HG03108 (cell line): ENCODE results near the gene TEX29.

Experiments used
- ATAC-seq: cut with Tn5 transposase; IDR thresholded peaks from one replicate; pipeline ENCODE4 v1.9.1; 2021; ENCODE audit warnings: moderate library complexity; ENCODE audit not compliant: unreplicated experiment

Gene TEX29

DNA sequence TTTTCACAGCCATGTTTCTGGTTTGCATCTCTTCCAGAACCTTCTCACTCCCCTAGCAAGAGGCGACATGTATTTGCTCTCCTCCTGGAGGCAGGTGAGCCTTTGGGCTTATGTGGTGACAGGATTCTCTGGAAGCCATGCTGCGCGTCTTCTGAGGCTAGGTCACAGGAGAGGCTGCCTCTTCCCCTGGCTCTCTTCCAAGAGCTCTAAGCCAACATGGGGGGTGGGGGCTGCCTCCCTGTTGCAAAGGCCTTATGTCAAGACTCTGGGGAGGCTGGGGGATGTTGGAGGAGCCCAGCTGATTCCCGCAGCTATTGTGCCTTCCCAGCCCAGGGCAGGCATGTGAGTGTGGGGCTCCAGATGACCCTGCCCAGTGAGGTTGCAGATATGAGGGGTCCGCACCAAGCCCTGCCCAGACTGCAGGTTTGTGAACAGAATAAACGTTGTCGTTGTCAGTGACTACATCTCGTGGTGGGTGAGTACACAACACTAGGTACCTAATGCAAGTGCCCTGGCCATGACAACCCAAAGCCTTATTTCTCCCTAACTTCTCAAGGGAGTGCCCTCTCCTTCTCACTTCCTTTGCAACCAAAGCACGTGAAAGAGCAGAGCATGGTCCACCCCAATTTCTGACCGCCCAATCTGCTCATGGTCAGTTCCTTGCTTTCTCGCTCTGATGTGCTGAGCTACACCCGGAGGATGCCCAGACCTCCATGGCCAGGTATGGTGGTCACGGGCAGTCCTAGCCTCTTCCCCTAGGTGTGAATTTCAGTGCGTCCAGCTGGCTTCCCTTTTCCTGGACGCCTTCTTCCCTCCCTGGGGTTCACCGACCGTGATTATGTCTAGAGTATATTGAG, 44.9 kb downstream of the TEX29 start:
- no peak for ATAC-seq

DNA sequence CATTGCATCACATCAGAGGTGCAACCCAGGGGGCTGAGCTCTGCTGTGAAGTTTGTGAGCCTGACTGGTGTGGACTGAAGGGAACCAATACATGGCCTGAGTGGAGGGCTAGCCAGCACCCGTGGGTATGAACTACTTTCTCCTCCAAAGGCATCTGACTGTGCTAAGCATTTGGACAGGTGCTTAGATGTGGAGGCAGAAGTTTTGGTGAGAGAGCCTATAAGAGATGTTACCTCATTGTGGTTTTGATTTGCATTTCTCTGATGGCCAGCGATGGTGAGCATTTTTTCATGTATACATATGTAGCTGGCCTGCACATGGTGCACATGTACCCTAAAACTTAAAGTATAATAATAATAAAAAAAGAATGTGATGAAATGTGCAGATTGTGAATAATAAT, 46.9 kb downstream of the TEX29 start:
- ATAC-seq = no peak

DNA sequence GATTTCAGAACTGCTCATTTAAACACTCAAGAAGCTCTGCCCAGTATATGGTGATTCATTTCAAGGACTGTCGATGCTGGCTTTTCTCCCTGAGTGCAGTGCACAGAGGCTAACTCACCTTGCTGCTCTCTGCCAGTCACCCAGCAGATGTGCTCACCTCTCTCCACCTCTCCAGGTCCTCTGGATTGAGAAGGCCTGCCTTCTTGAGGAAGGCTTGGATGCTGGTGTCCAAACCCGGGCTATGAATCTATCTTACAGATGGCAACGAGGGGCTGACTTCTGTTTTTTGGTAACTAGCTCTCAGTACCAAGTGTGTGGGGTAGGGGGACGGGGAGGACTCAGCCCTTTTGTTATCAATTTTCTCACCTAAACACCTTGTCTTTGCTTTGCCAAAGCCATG, 47.6 kb downstream of the TEX29 start:
- ATAC-seq = no peak

DNA sequence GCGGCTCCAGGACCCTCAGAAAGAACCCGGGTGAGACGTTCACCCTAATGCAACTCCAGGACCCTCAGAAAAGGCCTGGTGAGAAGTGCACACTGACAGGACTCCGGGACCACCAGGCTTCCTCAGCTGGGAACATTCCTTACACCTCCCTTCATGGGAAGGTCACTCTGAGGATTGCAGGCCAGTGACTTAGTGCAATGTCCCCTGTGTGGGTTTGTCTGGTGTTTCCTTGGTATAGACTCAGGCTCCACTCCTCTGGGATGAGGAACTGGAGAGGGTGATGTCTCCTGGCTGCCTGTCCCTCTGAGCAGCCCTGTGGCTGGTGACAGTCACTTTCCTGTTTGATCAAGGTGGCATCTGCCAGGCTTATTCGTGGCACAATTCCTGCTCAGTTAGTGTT, 49.7 kb downstream of the TEX29 start:
- no peak for ATAC-seq

DNA sequence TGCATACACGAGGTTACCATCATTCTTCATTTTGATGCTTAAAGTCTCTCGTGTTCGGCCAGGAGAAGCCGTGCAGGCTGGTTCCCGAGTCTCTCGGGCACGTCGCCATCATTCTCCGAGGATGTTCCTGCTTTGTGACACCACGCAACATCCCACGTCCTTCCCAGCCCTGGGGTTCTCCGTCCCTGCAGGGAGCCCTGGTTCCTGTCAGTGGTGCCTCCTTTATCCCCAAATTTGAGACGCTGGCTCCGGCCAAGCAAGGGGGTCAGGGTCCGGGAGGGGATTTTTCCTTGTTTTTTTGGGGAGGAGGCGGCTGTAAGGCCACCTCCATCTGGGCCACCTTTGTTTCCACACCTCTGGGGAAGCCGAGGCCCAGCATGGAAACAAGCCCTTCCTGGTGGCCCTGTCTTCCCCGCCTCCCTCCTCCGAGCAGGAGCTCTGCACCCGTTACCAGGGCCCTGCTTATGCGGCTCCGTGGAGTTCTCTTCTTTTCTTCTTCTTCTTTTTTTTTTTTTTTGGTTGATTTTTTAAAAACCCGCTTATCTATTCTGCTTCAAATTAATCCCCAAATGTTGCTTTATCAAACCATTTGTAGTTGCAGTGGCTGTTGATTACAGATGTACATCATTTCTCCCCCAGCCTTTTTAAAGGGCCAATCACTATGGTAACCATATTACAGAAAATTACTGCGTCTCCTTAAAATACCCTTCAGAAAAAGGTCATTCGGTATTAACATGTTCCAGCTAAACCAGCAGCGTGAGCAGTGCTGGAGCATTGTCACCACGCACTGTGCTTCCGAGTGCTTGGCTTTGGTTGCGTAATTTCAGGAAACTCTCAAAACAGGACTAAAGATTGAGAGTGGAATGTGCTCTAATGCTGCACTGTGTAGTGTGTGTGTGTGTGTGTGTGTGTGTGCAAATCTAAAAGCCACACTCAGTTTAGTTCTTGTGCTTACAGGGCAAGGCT, 50.4 kb downstream of the TEX29 start:
- no peak for ATAC-seq

DNA sequence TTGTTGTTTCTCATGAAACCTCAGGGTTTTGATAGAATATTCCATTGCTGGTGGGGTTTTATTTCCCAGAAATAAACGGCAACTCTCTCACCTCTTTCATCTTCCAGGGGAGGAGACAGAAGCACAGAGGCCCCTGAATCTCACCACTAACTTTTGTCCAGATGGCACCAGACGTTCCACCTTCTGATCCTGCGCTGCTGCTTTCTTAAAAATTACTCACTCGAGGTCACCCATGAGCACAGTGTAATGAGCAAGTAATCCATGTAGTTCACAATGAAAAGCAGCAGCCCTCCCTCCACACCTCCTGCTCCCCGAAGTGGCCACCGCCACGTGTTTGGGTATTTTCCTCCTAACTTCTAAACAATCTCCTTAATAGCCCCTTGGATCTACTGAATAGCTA, 51.3 kb downstream of the TEX29 start:
- ATAC-seq = no peak

DNA sequence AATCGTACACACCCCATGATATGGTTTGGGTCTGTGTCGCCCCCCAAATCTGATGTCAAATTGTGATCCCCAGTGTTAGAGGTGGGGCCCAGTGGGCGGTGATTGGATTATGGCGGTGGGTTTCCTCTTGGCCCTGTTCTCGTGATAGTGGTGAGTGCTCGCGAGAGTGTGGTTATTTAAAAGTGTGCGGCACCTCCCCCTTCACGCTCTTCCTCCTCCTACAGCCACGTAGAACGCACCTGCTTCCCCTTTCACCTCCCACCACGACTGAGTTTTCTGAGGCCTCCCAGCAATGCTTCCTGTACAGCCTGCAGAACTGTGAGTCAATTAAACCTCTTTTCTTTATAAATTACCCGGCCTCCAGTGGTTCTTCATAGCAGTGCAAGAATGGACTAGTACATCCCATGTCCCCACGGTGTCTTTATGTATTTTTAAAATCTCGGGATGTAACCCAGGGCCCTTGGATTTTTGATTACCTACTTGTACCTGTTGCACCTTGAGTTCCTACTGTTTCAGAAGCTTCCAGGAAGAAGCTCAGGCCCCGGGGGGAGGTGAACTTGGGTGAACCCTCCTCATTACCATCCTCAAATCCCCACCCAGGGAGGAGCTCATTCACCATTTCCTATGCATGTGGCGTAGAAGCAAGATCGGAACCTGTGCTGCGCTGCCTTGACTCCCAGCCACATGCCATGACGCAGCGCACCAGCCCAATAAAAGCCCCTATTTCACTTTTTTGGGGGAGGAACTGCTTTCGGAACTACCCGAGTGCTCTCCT, 52.4 kb downstream of the TEX29 start:
- ATAC-seq = no peak

DNA sequence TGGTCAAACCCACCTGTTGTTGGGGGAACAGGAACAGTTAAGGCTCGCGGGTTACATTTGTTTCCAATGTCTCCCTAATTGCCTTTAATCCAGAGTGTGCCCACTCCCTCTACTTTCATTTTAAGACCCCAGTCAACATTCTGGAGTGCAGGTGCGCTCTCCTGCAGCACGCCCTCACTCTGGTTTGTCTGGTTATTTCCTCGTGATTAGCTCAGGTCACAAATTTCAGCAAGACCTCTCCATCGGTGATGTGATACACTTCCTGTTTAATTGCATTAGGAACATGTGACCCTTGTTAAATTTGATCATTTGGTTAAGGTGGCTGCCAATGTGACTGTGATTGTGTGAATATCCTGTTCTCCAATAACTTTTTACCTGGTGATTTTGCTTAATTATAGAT, 53.0 kb downstream of the TEX29 start:
- no peak for ATAC-seq

DNA sequence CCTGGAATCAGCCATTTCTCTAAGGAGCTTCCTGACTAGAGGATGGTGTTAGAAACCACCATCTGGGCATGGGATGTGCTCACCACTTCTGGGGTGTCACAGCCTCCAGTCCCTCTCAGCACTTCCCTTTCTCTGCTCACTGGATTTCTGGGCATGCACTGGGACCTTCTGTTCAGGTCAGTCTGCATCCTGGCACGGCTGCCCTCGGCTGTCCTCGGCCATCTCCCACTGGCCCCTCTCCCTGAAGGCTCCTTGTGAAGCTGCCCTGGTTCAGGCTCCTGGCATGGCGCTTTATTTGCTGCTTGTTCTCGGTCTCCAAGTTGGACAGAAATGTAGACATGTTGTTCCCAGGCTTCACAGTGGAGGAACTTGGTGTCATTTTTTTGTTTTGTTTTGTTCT, 60.0 kb downstream of the TEX29 start:
- ATAC-seq = no peak

DNA sequence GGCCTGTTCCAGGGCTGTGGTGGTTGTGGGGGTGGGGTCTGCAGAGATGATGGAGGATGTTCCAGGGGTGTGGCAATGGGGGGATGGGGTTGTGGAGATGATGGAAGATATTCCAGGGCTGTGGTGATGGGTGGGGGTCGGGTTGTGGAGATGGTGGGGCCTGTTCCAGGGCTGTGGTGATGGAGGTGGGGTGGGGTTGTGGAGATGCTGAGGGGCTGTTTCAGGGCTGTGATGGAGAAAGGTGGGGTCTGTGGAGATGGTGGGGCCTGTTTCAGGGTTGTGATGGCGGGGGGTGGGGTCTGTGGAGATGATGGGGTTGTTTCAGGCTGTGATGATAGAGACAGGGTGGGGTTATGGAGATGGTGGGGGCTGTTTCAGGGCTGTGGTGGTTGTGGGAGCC, 62.0 kb downstream of the TEX29 start:
- no peak for ATAC-seq

DNA sequence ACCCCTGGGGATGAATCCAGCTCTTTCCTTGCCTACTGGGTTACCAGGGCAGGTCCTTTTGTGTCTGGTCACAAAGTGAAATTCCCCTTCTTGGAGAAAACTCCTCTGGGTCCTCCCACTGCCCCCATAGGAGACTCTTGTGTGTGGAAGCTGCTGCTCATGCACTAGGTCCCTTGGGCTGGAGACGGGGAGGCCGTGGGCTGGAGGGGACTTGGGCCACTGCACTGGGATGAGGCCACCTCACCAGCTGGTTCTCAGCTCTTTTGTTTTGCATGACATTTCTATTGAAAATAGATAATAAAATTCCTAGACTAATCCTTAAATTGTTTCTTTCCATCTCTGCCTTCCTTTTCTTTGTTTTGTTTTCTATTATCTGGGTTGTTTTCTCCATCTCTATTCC, 62.4 kb downstream of the TEX29 start:
- ATAC-seq = no peak

DNA sequence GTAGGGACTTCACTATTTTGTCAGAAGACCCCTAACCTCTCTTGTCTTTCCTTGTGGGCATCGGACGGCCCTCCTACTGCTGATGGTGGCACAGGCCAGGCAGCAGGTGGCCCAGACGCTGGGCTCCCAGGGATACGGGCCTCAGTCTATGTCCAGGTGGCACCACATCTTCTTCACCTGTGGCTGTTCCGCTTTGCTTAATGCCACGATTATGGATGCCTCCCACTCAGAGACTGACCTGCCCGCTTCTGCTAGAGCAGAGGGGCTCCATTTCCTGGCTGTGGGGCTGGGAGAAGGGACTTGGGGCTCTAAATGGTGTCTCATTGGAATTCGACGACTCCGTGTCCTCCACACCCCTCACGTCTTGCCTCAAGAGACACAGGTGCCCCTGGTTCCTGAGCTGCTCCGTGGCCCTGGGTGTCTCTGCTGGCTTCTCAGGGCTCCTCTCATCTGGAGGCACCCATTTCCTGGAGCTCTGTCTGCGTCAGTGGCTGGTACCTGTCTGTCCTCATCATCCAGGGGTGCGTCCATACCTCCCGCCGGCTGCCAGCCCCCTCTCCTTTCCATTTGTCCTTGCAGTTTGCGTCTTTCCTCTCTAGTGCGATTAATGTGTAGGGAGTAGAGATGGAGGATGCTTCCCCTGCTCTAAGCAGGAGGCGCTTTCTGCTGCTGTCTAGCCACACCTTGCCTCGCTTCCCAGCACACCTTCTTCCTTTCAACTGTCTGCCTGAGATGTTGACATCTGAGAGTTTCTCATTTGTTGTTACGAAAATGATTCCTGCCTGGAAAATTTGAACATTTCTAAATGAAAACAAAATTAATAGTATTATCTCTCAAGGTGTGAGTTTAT, 63.4 kb downstream of the TEX29 start:
- ATAC-seq = no peak

DNA sequence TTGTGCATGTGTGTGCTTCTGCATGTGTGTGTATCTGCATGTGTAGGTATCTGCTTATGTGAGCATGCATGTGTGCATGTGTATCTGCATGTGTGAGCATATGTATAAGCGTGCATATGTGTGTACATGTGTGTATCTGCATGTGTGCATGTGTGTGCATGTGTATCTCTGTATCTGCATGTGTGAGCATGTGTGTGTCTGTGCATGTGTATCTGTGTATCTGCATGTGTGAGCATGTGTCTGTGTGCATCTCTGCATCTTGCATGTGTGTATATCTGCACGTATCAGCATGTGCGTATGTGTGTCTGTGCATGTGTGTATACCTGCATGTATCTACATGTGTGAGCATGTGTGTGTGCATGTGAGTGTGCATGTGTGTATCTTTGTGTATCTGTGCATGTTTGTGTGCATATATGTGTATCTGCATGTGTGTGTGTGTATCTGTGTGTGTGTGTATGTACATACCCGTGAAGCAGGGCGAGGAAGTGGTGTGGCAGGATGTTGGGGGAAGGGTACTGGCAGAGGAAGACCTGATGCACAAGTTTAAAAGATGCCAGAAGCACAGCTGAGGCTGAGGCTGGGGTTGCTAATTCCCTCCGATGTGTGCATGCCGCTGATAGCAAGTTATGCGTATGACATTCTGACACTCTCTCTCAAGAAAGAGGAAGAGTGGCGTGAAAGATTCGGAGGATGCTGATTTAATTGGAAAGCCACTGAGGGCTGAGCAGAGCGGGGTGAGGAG, 64.2 kb downstream of the TEX29 start:
- ATAC-seq = no peak

DNA sequence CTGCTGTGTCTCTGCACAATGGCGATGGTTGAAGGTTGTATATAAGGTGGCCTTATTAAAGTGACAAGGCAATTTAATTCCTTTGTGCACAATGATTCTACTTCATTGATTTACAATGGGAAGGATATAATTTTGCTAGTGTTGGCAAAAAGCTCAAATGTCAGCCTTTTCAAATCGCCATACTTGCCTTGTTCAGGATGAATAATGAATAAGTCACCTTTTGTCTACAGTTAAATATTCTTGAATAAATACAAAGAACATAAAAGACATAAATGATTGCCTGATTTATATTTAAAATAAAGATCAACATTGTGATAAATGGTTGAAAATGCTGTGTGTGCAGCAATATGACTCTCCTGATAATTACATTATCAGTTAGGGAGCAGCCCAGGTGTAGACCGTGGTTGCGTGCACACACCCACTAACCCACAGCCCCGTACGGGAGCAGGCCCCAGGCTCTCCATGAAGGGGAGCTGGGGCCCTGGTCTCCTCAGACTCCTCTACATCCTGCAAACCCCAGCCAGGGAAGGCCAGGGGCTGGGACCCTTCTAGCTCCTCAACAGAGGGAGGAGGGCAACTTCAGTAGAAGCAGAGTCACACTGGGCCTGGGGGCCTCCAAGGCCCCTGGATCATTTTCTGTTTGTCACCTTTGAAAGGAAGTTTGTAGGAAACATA, 64.9 kb downstream of the TEX29 start:
- no peak for ATAC-seq

DNA sequence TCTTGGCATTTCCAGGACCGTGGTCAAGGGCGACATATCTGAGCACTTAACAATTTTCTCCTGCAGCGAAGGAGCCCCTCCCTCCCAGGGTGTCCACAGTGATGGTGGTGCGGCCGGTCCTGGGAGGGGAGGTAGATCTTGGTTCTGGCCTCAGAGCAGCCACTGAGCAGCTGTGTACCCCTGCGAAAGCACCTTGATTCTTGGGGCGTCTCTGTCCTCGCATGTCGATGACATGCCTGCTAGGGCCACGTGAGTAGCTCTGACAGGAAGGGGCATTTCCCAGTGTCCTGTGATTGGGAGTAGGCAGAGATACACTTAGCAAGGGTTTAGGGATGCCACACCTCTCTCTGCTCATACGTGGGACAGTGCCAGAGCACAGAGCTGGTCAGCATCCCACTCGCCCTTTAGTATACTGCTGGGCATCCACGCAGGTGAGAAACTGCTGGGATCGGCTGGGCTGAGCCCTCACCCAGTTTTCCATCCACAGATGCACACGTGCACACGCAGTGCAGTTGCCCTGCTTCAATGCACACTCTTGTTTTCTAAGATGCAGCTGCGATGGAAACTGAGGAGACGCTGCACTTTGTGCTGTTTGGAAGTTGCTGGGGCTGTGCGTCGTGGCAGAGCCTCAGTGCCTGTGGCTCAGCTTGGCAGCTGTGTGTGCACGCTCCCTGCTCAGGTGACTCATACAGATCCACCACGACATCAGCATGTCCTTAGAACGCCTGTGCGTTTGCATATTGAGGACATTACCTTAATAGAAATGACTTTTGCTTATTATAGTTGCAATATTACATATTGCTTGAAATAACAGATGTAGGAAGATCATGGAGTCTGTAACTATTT, 66.8 kb downstream of the TEX29 start:
- ATAC-seq = no peak

DNA sequence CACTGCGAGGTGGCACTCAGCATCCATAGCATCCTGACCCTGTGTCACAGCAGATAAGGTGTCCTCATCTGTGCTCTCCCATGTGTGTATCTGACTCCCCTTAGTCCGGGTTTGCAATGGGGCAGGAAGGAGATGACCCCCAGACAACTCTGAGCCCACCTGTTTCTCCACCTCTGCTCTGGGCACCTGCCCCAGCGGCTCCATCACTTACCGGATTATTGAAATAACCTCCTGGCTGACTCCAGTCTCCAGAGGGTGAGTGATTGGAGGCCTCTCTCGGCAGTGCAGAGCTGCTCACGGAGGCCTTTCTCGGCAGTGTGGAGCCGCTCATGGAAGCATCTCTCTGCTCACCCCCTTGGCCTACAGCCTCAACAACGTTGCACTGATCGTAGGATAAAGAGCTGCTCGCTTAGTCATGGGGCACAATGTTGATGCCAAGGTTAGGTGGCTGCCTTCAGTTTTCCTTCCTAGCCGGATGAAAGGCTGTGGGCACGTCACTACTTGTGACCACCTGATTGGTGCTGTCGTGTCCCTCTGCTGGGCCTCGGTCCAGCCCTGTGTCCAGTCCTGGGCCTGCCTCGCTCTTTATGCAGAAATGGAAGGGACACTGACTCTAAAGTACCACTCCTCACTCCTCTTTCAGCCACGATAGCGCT, 67.6 kb downstream of the TEX29 start:
- ATAC-seq = no peak

DNA sequence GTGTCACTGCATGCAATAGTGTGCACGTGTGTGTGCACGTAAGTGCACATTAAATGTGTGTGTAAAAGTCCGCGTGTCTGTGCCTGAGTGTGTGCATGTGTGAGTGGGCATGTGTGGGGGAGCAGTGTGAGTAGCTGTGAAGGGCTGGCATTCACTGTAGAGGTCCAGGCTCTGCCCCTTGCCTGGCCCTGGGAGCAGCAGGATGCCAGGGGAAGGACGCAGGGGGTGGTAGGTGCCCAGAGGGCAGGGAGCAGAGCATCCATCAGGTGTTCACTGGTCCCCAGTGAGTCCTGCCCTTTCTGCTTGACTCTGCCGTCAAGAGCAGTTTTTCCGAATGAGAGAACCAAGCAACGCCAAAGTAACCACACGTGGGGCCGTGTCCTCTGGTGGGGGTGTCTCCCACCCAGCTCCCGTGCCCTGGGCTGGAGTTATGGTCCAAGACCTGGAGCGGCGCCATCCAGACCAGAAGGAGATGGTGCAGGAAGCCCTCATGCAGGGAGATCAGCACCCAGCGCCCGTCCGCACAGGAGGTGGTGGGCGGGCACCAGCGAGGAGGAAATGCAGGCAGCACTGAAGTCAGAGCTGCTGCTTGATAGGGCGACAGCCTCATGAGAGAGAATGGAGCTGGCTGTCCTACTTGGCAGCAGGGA, 68.5 kb downstream of the TEX29 start:
- ATAC-seq = no peak
